ENCODE results near the gene CNBD2.
"Not testable (repeated sequence)": the region's sequence is repeated elsewhere in the genome, so short reads cannot be mapped to it uniquely, and the experiment has no call there.

GRCh38 chr20:36068526-36068925, 100.1 kb downstream of the CNBD2 start:
- TF ChIP-seq CTCF, EZH2phosphoT487 (IDR thresholded peaks at IDR 0.05): not testable (repeated sequence)
